NOMO-1 treated with dmso at 0.1 percent for 144 hours (cell line): ENCODE results near the gene RPN2.

Experiments
- DNase-seq: peaks from one replicate; lab custom pipeline; 2025; ENCODE audit not compliant: unreplicated experiment; lab: John Stamatoyannopoulos, UW

Gene RPN2

GRCh38 chr20:37209661-37210314 is 30.7 kb downstream of the RPN2 start:
- no peak for DNase-seq

- DNase-seq: no peak
These were observed 39.3 kb downstream of the RPN2 start for GRCh38 chr20:37218441-37218840.

- no peak for DNase-seq
These were observed 39.8 kb downstream of the RPN2 start for GRCh38 chr20:37218976-37219375.

- DNase-seq: no peak
These were observed 40.9 kb downstream of the RPN2 start for GRCh38 chr20:37219751-37220668.

GRCh38 chr20:37220731-37221130 is 41.6 kb downstream of the RPN2 start:
- DNase-seq: no peak

- no peak for DNase-seq
These were observed 43.0 kb downstream of the RPN2 start for GRCh38 chr20:37222086-37222485.

- peak; percentile 93 for DNase-seq
These were observed 43.9 kb downstream of the RPN2 start for GRCh38 chr20:37223053-37223452.

- no peak for DNase-seq
These were observed 46.0 kb downstream of the RPN2 start for GRCh38 chr20:37225146-37225545.

DNA sequence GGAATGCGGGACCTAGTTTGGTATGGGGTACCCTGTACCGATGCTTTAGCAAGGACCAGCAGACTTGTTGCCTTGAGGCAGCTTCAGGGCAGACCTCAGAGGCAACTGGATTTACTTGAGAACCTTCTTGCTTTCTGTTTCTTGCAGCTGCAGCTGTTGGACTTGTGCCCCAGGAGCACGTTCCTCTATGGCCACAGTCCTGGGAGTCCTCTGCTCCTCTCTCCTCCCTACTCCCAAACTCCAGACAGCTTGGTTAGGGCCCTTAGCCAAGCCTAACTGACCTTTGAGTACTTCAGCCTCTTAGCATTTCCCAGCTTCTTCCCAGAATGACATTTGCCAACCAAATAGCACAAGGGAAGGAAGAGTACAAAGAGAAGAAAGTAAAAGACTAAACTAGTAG is 47.8 kb downstream of the RPN2 start:
- no peak for DNase-seq

DNA sequence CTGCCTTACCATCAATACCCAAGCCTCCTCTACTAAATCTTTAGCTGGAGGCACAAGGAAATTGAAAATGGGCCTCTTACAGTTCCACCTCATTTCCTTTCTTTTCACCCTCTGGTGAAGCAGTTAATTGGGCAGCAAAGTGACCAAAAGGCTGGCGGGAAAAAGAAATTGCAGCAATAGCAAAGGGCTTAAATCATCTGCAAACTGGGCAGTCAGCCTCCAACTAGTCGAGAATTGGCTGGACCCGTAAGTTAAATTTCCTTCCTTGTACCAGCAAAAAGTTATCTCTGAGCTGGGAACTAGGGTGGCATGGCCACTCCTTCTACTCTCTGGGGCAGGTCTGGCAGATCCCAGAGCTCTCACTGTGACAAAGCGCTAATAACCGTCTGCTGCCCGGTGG is 49.0 kb downstream of the RPN2 start:
- DNase-seq: no peak

DNA sequence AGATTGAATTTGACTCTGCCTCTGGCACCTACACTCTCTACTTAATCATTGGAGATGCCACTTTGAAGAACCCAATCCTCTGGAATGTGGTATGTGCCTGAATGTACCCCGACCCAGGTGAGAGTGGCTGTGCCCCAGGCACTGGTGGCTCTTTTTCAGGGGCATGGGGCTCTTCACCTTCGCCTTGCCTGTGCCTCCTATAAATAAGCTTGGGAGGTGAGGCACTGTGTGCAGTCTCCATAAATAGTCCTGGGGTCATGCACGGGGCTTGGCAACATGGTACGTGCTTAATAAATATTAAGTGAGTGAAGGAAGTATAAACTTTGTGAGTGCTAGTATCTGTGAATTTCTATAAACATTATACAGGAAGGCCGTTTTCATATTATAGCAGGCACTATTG is 49.5 kb downstream of the RPN2 start:
- no peak for DNase-seq

DNA sequence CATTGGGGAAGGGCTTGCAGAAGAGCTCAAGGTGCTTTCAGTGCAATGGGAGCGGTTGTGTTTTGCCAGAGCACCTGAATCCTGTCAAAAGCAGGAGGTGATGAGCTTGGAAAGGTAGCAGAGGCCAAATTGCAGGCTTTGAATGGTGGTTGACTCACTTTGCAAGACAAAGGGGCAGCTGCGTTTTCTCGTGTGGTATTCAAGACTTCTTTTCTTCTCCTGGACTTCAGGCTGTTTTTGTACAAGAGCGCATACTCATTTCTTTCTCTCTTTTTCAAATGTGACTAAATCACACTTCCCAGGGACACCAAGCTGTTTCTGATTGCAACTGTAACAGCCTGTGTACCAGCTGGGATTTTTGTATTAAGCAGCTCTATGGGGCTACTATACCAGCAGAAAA is 50.2 kb downstream of the RPN2 start:
- no peak for DNase-seq

DNA sequence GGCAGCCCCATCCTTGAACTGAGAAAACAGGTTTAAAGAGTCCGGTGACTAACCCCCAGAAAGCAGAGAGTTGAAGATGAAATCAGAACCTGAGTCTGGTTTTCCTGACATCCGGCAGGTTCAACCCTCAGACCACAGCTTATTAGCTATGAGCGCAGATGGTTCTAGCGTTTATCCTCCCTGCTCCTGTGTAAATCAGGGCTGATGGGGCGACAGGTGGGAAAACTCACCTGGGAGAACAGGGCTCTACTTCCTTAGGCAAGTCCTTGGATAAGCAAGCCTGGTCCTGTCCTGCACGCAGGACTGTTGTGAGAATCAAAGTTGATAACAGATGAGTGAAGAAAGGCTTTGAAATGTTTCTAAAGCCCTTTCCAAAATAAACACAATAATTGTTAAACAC is 51.1 kb downstream of the RPN2 start:
- no peak for DNase-seq

- no peak for DNase-seq
These were observed 53.0 kb downstream of the RPN2 start for GRCh38 chr20:37231947-37232630.

DNA sequence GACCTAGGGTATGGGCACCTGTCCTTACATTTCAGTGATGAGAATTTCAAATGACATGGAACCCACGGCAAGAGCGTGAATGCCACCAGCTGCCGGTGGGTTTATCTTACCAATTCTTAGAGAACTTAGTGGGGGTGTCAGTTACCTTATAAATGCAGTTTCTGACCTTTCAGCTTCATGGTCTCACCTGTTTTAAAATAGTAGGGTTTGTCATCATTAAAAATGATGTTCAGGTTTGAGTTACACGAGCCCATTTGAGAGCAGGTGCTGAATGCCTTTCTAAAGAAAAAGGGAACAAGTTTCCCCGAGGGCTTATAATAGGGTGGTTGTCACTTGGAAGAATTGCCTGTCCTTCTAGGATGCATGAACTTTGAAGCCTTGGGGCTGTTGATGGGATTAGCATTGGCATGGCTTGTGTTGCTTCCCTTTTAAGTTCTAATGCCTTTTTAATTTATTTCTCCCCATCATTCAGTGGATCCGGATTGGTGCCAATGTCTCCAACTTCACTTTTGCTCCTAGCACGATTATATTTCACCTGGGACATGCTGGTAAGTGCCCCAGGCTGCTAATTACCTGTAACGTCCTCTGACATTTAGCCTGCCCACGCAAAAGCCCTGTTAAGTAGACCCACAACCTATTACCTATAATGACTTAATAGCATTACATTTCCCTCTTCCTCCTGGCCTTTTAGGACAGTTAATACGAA is 54.6 kb downstream of the RPN2 start:
- no peak for DNase-seq

- no peak for DNase-seq
These were observed 55.1 kb downstream of the RPN2 start for GRCh38 chr20:37234254-37234581.

DNA sequence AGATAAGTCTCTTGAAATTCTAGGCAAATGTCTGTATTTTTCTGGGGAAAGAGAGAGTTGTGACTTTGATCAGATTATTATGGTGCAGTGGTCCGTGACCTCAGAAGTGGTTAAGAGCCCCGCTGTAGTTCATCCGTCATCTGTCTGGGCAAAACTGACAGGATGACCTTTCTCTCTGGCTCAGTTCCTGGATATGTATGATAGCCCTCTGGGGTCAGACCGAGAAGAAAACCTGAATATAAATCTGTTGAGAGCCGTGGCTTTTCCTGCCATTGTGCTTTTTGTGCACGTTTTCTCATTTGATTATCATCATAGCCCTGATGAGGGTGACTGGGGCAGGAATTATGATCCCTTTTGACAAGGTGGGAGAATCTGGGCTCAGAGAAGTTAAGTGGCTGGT is 55.9 kb downstream of the RPN2 start:
- no peak for DNase-seq

- DNase-seq: no peak
These were observed 57.3 kb downstream of the RPN2 start for GRCh38 chr20:37236462-37236861.

DNA sequence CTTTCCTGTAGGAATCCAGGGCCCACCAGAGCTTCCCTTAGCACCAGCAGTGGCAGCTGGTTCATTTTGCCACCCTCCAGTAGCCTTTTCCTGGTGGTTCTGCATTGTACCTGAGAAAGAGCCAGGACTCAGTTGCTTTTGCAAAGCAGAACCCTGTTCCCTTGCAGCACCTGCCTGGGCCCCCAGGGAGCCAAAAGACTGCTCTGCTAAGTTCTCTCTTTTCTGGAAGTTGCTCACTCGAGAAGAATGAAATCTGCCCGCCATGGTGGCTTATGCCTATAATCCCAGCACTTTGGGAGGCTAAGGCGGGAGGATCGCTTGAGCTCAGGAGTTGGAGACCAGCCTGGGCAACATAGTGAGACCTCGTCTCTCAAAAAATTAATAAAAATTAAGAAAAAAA is 58.5 kb downstream of the RPN2 start:
- no peak for DNase-seq

GRCh38 chr20:37238426-37238825 is 59.3 kb downstream of the RPN2 start:
- DNase-seq: no peak

DNA sequence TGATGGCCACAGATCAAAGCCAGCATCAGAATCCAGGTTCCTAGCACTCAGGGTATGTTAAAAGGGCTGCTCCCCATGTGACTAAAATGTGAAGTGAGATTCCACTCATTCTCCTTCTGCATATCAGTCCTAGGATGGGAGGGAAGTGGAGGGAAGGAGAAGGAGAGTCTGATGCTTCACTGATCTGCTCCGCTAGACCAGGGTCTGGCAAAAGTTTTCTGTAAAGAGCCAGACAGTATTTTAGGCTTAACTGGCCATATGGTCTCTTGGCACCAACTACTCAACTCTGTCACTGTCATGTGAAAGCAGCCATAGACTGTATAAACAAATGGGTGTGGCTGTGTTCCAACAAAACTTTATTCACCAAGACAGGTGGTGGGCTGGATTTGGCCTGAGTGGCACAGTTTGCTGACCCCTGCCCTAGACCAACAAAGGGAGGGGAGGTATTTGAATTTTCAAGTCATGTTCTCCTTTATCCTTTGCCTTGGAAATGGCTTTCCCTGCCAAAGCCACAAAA is 59.9 kb downstream of the RPN2 start:
- DNase-seq: no peak
